Loucy (cell line): ENCODE results near the gene PGP.

Source experiments
- H2AFZ ChIP-seq: fragments of 200-600 bp; sonication (generic); 2 replicates; pipeline ENCODE4 v1.6.0; 2016; ENCODE audit warnings: antibody characterized with exemption, mild to moderate bottlenecking, low read length, moderate library complexity
- H3F3A ChIP-seq: fragments of 200-600 bp; 2 replicates; pipeline ENCODE4 v1.6.0; 2016; ENCODE audit warnings: antibody characterized with exemption, low read depth, mild to moderate bottlenecking
- H3K27me3 ChIP-seq: fragments of 200-600 bp; sonication (generic); 2 replicates; pipeline ENCODE4 v1.6.1; 2014; ENCODE audit warnings: low read length, mild to moderate bottlenecking; ENCODE audit not compliant: insufficient read depth, poor library complexity, severe bottlenecking
- H3K36me3 ChIP-seq: fragments of 200-600 bp; sonication (generic); 2 replicates; pipeline ENCODE4 v1.6.1; 2016; ENCODE audit warnings: low read length; ENCODE audit not compliant: insufficient read depth
- H3K4me1 ChIP-seq: fragments of 200-600 bp; sonication (generic); 2 replicates; pipeline ENCODE4 v1.5.1; 2014; ENCODE audit warnings: low read length, mild to moderate bottlenecking; ENCODE audit not compliant: insufficient read depth, poor library complexity, severe bottlenecking
- H3K4me2 ChIP-seq: fragments of 200-600 bp; sonication (generic); 2 replicates; pipeline ENCODE4 v1.6.0; 2014; ENCODE audit warnings: antibody characterized with exemption, low read length, low read depth, mild to moderate bottlenecking; ENCODE audit not compliant: poor library complexity, severe bottlenecking
- H3K4me3 ChIP-seq: fragments of 200-600 bp; sonication (generic); 2 replicates; pipeline ENCODE4 v1.5.1; 2014; ENCODE audit warnings: low read length, mild to moderate bottlenecking, mixed read lengths; ENCODE audit not compliant: poor library complexity, severe bottlenecking
- H3K79me2 ChIP-seq: fragments of 200-600 bp; sonication (generic); 2 replicates; pipeline ENCODE4 v1.6.1; 2014; ENCODE audit warnings: low read length; ENCODE audit not compliant: insufficient read depth
- H3K9ac ChIP-seq: fragments of 200-600 bp; sonication (generic); 2 replicates; pipeline ENCODE4 v1.6.0; 2014; ENCODE audit warnings: mild to moderate bottlenecking, low read depth, low read length, moderate library complexity; ENCODE audit not compliant: poor library complexity, severe bottlenecking
- H3K9me2 ChIP-seq: fragments of 200-600 bp; sonication (generic); replicated peaks from 2 replicates; pipeline ENCODE4 v1.6.1; 2016; ENCODE audit warnings: low read depth, low read length, mixed read lengths
- H3K9me3 ChIP-seq: fragments of 200-600 bp; sonication (generic); 2 replicates; pipeline ENCODE4 v1.6.1; 2014; ENCODE audit warnings: mild to moderate bottlenecking, antibody characterized with exemption, low read length, low read depth; ENCODE audit not compliant: insufficient read depth
- H4K20me1 ChIP-seq: fragments of 200-600 bp; sonication (generic); 2 replicates; pipeline ENCODE4 v1.6.0; 2014; ENCODE audit warnings: antibody characterized with exemption, low read length, mild to moderate bottlenecking; ENCODE audit not compliant: insufficient read depth, poor library complexity, severe bottlenecking
- EZH2phosphoT487 ChIP-seq: fragments of 200-600 bp; IDR thresholded peaks from 2 replicates; pipeline ENCODE4 v1.6.1; 2018; ENCODE audit warnings: antibody characterized with exemption, mild to moderate bottlenecking, moderate library complexity, borderline replicate concordance
- TF ChIP-seq, protein P1 (sequence below): fragments of 200-600 bp; sonication (generic); conservative IDR thresholded peaks from 2 replicates; pipeline ENCODE4 v1.5.1; 2014; ENCODE audit warnings: mild to moderate bottlenecking, antibody characterized with exemption, low read length

Gene PGP

DNA sequence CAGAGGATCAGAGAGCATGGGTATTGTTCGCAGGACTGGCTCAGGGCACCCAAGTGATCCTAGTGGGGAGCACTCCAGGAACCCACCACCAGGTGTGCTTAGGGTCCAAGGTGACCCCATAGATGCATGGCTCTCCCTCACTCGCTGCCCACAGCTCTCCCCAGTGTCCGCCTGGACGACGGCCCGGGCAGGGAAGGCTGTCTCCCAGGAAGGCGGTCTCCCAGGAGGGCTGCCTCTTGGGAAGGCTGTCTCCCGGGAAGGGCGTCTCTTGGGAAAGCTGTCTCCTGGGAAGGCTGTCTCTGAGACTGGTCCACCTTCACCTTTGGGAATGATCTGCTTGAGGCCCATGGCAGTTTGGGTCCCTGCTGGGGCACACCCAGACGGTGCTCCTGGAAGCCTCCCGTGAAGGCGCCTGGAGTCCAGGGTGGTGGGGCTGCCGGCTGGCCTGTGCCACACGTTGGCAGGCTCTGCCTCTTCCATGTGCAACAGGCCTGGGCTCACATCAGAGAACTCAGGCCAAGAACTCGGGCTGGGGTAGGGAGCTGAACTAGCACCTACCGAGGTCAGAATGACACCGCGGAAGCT lies 31.8 kb upstream of the PGP start:
- TF ChIP-seq, protein P1, sequence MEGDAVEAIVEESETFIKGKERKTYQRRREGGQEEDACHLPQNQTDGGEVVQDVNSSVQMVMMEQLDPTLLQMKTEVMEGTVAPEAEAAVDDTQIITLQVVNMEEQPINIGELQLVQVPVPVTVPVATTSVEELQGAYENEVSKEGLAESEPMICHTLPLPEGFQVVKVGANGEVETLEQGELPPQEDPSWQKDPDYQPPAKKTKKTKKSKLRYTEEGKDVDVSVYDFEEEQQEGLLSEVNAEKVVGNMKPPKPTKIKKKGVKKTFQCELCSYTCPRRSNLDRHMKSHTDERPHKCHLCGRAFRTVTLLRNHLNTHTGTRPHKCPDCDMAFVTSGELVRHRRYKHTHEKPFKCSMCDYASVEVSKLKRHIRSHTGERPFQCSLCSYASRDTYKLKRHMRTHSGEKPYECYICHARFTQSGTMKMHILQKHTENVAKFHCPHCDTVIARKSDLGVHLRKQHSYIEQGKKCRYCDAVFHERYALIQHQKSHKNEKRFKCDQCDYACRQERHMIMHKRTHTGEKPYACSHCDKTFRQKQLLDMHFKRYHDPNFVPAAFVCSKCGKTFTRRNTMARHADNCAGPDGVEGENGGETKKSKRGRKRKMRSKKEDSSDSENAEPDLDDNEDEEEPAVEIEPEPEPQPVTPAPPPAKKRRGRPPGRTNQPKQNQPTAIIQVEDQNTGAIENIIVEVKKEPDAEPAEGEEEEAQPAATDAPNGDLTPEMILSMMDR = no peak
- no peak for TF ChIP-seq EZH2phosphoT487

DNA sequence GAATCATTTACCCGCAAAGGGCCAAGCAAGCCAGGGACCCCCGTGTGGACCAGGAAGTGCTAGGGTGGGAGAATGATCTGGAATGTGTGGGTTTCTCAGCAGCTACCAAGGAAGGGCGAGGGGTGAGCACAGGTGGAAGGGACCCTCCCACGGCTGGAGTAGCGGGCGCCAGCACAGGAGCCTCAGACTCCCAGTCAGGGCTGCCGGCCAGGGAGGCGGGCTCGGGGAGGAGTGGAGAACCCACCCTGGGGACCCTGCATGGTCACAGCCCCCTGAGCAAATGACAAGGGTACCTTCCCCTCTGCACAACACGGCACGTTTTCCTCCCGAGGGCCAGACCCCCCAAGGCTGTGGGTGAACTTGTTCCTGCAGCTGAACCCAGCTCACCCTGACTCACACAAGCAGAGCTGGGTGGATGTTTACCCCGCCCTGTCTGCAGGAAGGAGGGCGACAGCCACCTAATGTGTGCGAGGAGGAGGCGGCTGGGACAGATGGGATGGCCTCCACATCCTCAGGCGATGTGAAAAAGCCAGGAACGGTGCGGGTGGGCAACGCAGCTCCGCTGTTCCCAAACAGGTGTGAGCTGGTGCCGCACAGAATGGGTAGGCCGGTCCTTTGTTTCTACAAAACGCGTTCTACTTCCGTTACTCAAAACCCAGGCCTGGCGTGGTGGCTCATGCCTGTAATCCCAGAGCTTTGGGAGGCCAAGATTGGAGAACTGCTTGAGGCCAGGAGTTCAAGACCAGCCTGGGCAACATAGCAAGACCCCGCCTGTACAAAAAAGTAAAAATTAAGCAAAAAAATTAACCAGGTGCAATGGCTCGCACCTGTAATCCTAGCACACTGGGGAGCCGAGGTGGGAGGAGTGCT lies 30.5 kb upstream of the PGP start:
- H2AFZ ChIP-seq = no peak overlapping the region
- no peak overlapping the region for H3K9ac ChIP-seq
- peaks cover 6% of the 10 kb centered on the region; the same call in 1 of the 2 replicates for H3K79me2 ChIP-seq
- H3K4me2 ChIP-seq = no peak overlapping the region
- H4K20me1 ChIP-seq = no peaks in the 10 kb centered on the region
- H3F3A ChIP-seq = no peaks in the 10 kb centered on the region
- H3K27me3 ChIP-seq = no peaks in the 10 kb centered on the region
- no peak for TF ChIP-seq EZH2phosphoT487
- TF ChIP-seq, protein P1 = no peak
- no peaks in the 10 kb centered on the region for H3K36me3 ChIP-seq
- H3K4me1 ChIP-seq = no peaks in the 10 kb centered on the region
- H3K9me2 ChIP-seq = no peaks in the 10 kb centered on the region
- no peaks in the 10 kb centered on the region for H3K9me3 ChIP-seq
- H3K4me3 ChIP-seq = no peak overlapping the region

More for the DNA sequence above, 31.8 kb upstream of the PGP start:
- H3K4me2 ChIP-seq = no peak overlapping the region
- no peaks in the 10 kb centered on the region for H3K9me3 ChIP-seq
- no peaks in the 10 kb centered on the region for H3K4me1 ChIP-seq
- no peak overlapping the region for H3K4me3 ChIP-seq
- no peaks in the 10 kb centered on the region for H3K27me3 ChIP-seq
- no peaks in the 10 kb centered on the region for H3F3A ChIP-seq
- H3K79me2 ChIP-seq = peaks cover 10% of the 10 kb centered on the region; the same call in 1 of the 2 replicates
- no peak overlapping the region for H3K9ac ChIP-seq
- H3K9me2 ChIP-seq = no peaks in the 10 kb centered on the region
- no peaks in the 10 kb centered on the region for H3K36me3 ChIP-seq
- H2AFZ ChIP-seq = no peak overlapping the region
- no peaks in the 10 kb centered on the region for H4K20me1 ChIP-seq

DNA sequence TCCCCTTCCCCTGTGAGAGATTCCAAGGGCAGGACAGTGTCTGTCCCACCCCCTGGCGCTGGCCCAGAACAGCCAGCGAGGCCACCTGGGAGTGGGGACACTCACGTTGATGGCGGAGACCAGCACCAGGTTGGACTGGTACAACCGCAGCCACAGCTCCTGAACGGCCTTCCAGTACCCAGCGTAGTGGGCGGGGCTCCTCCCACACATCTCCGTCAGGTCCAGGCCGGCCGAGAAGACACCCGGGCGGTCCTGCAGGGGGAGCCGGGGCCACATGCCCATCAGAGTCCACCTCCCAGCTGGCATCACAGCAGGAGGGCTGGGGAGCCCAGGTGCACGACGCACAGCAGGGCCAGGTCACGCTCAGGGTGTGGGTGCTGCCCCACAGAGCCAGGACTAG lies 29.7 kb upstream of the PGP start:
- no peaks in the 10 kb centered on the region for H3K27me3 ChIP-seq
- no peaks in the 10 kb centered on the region for H3F3A ChIP-seq
- H3K9ac ChIP-seq = no peak overlapping the region
- H3K4me1 ChIP-seq = no peaks in the 10 kb centered on the region
- no peak overlapping the region for H3K4me3 ChIP-seq
- peaks cover 1% of the 10 kb centered on the region; the same call in 1 of the 2 replicates for H3K79me2 ChIP-seq
- H4K20me1 ChIP-seq = no peaks in the 10 kb centered on the region
- H2AFZ ChIP-seq = no peak overlapping the region
- TF ChIP-seq, protein P1 = no peak
- no peaks in the 10 kb centered on the region for H3K9me2 ChIP-seq
- no peaks in the 10 kb centered on the region for H3K36me3 ChIP-seq
- no peaks in the 10 kb centered on the region for H3K9me3 ChIP-seq
- H3K4me2 ChIP-seq = no peak overlapping the region
